Measurements from ENCODE around the gene HCFC1. TPM values are rescaled to one million over a fixed set of nuclear protein-coding genes. Genes with fewer than 3 reads are reported as not detected.

The HCFC1 gene
- total RNA-seq, 1 donor from 2014 or later = 39.5 TPM

Small RNA genes within 50 kb of the gene (microRNA-seq; reads per million reads assigned to microRNA genes)
- gene MIR3202-1 (not detected), gene MIR3202-2 (not detected), gene MIR718 (not detected)

Other genes with a start within 250 kb of the HCFC1 start
- 98.0 TPM for gene BCAP31, start 247.4 kb downstream of the HCFC1 start, total RNA-seq
- gene ABCD1, start 247.0 kb downstream of the HCFC1 start, total RNA-seq = 15.1 TPM
- 7.6 TPM for gene PLXNB3, start 207.6 kb downstream of the HCFC1 start, total RNA-seq
- gene SRPK3, start 190.8 kb downstream of the HCFC1 start, total RNA-seq = 54.7 TPM
- 68.5 TPM for gene IDH3G, start 177.4 kb downstream of the HCFC1 start, total RNA-seq
- 140 TPM for gene SSR4, start 177.2 kb downstream of the HCFC1 start, total RNA-seq
- gene PDZD4, start 141.3 kb downstream of the HCFC1 start, total RNA-seq = 4.1 TPM
- 1.5 TPM for gene L1CAM, start 85.6 kb downstream of the HCFC1 start, total RNA-seq
- gene AVPR2, start 67.1 kb downstream of the HCFC1 start, total RNA-seq = 3.3 TPM
- 22.9 TPM for gene ARHGAP4, start 45.6 kb downstream of the HCFC1 start, total RNA-seq
- gene NAA10, start 36.8 kb downstream of the HCFC1 start, total RNA-seq = 87.2 TPM
- gene RENBP, start 27.2 kb downstream of the HCFC1 start, total RNA-seq = 8.6 TPM
- gene TMEM187, start 936 bp upstream of the HCFC1 start, total RNA-seq = 10.6 TPM
- gene IRAK1, start 48.1 kb upstream of the HCFC1 start, total RNA-seq = 30.6 TPM
- gene MECP2, start 125.9 kb upstream of the HCFC1 start, total RNA-seq = 37.6 TPM
- not detected for gene OPN1LW, start 172.4 kb upstream of the HCFC1 start, total RNA-seq
- gene OPN1MW, start 210.8 kb upstream of the HCFC1 start, total RNA-seq = not detected
- not detected for gene OPN1MW2, start 247.9 kb upstream of the HCFC1 start, total RNA-seq